ENCODE data around the gene TMEM132D.

TMEM132D gene

DNA sequence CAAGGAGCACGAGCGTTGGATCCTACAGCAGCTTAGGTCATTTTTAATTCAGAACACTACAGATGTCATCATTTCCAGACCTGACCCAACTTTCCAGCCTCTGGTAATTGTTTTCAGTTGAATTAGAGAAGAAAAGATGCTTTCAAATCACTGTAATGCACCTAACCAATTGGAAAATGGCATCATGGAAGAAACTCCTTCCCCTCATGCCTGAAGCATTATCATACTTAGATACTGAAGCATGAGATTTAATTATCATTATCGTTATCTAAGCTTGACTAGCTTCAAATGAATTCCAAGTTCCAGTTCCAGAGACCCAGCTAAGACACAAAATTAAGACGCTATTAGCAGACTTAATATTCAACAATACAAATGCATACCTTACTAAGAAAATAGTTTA lies 299.3 kb downstream of the TMEM132D start:
- H3K36me3 ChIP-seq (ENCODE audit: control insufficient read depth in 2 of 2, insufficient read depth in 1 of 2, low read length in 2 of 2): no peaks in the 10 kb centered on the region
- ChIA-PET POLR2A (no interaction called here), CTCF (no interaction called here)
- H3K4me3 ChIP-seq (ENCODE audit: low read depth, low read length): no peak overlapping the region
- H3K9me3 ChIP-seq (ENCODE audit: control insufficient read depth, insufficient read depth, low read depth, low read length): no peaks in the 10 kb centered on the region
- no peak overlapping the region for H3K27ac ChIP-seq (ENCODE audit: extremely low read depth, low read depth, low read length)
- TF ChIP-seq ZNF654 (tag by site-specific recombination; IDR thresholded peaks at IDR 0.05; ENCODE audit: low read depth) (no peak), ZNF623 (tag by site-specific recombination; IDR thresholded peaks at IDR 0.05) (no peak), ZFP37 (tag by site-specific recombination; IDR thresholded peaks at IDR 0.05) (no peak), ZNF701 (tag by site-specific recombination; IDR thresholded peaks at IDR 0.05) (no peak), ZNF140 (tag by site-specific recombination; IDR thresholded peaks at IDR 0.05) (no peak), ZNF560 (tag by site-specific recombination; IDR thresholded peaks at IDR 0.05; ENCODE audit: borderline replicate concordance) (no peak), ZNF610 (tag by site-specific recombination; IDR thresholded peaks at IDR 0.05; ENCODE audit: borderline replicate concordance) (no peak), GLI2 (tag by site-specific recombination; IDR thresholded peaks at IDR 0.05; ENCODE audit: borderline replicate concordance, low read depth) (no peak), ZNF248 (tag by site-specific recombination; IDR thresholded peaks at IDR 0.05) (no peak), ZNF394 (tag by site-specific recombination; IDR thresholded peaks at IDR 0.05; ENCODE audit: borderline replicate concordance) (no peak)
- TF ChIP-seq, protein P1, sequence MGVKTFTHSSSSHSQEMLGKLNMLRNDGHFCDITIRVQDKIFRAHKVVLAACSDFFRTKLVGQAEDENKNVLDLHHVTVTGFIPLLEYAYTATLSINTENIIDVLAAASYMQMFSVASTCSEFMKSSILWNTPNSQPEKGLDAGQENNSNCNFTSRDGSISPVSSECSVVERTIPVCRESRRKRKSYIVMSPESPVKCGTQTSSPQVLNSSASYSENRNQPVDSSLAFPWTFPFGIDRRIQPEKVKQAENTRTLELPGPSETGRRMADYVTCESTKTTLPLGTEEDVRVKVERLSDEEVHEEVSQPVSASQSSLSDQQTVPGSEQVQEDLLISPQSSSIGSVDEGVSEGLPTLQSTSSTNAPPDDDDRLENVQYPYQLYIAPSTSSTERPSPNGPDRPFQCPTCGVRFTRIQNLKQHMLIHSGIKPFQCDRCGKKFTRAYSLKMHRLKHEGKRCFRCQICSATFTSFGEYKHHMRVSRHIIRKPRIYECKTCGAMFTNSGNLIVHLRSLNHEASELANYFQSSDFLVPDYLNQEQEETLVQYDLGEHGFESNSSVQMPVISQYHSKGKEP (tag by site-specific recombination; IDR thresholded peaks at IDR 0.05): no peak
- TF ChIP-seq, protein P2, sequence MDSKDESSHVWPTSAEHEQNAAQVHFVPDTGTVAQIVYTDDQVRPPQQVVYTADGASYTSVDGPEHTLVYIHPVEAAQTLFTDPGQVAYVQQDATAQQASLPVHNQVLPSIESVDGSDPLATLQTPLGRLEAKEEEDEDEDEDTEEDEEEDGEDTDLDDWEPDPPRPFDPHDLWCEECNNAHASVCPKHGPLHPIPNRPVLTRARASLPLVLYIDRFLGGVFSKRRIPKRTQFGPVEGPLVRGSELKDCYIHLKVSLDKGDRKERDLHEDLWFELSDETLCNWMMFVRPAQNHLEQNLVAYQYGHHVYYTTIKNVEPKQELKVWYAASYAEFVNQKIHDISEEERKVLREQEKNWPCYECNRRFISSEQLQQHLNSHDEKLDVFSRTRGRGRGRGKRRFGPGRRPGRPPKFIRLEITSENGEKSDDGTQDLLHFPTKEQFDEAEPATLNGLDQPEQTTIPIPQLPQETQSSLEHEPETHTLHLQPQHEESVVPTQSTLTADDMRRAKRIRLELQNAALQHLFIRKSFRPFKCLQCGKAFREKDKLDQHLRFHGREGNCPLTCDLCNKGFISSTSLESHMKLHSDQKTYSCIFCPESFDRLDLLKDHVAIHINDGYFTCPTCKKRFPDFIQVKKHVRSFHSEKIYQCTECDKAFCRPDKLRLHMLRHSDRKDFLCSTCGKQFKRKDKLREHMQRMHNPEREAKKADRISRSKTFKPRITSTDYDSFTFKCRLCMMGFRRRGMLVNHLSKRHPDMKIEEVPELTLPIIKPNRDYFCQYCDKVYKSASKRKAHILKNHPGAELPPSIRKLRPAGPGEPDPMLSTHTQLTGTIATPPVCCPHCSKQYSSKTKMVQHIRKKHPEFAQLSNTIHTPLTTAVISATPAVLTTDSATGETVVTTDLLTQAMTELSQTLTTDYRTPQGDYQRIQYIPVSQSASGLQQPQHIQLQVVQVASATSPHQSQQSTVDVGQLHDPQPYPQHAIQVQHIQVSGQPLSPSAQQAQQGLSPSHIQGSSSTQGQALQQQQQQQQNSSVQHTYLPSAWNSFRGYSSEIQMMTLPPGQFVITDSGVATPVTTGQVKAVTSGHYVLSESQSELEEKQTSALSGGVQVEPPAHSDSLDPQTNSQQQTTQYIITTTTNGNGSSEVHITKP (tag by site-specific recombination; IDR thresholded peaks at IDR 0.05): no peak
- no peaks in the 10 kb centered on the region for H3K4me1 ChIP-seq (ENCODE audit: control insufficient read depth, insufficient read depth, low read length)

DNA sequence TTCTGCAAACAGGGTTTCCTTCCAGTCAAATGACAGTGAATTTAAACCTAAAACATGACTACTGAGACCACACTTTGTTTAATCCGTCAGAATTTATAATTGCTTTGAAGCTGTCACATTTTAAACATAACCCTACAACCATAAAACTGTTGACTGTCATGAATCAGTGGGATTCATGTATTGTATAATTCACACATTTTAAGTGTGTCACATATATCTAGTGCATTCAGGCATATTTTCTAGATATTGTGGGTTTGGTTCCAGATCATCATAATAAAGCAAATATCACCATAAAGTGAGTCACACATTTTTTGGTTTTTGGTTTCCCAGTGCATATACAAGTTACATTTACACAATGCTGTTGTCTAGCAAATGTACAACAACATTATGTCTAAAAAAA lies 304.4 kb downstream of the TMEM132D start:
- Histone ChIP-seq H3K4me1 (ENCODE audit: control insufficient read depth, insufficient read depth, low read length) (no peaks in the 10 kb centered on the region), H3K36me3 (ENCODE audit: control insufficient read depth in 2 of 2, insufficient read depth in 1 of 2, low read length in 2 of 2) (no peaks in the 10 kb centered on the region), H3K9me3 (ENCODE audit: control insufficient read depth, insufficient read depth, low read depth, low read length) (no peaks in the 10 kb centered on the region), H3K27ac (ENCODE audit: extremely low read depth, low read depth, low read length) (no peak overlapping the region), H3K4me3 (ENCODE audit: low read depth, low read length) (no peak overlapping the region)
- ChIA-PET POLR2A (no interaction called here), CTCF (no interaction called here)
- TF ChIP-seq ZNF211 (tag by site-specific recombination; IDR thresholded peaks at IDR 0.05; ENCODE audit: low read depth): no peak
- TF ChIP-seq SP2 (tag by site-specific recombination; IDR thresholded peaks at IDR 0.05): no peak
- TF ChIP-seq, protein P3, sequence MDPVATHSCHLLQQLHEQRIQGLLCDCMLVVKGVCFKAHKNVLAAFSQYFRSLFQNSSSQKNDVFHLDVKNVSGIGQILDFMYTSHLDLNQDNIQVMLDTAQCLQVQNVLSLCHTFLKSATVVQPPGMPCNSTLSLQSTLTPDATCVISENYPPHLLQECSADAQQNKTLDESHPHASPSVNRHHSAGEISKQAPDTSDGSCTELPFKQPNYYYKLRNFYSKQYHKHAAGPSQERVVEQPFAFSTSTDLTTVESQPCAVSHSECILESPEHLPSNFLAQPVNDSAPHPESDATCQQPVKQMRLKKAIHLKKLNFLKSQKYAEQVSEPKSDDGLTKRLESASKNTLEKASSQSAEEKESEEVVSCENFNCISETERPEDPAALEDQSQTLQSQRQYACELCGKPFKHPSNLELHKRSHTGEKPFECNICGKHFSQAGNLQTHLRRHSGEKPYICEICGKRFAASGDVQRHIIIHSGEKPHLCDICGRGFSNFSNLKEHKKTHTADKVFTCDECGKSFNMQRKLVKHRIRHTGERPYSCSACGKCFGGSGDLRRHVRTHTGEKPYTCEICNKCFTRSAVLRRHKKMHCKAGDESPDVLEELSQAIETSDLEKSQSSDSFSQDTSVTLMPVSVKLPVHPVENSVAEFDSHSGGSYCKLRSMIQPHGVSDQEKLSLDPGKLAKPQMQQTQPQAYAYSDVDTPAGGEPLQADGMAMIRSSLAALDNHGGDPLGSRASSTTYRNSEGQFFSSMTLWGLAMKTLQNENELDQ (tag by site-specific recombination; IDR thresholded peaks at IDR 0.05; ENCODE audit: low read depth): no peak
- TF ChIP-seq, protein P4, sequence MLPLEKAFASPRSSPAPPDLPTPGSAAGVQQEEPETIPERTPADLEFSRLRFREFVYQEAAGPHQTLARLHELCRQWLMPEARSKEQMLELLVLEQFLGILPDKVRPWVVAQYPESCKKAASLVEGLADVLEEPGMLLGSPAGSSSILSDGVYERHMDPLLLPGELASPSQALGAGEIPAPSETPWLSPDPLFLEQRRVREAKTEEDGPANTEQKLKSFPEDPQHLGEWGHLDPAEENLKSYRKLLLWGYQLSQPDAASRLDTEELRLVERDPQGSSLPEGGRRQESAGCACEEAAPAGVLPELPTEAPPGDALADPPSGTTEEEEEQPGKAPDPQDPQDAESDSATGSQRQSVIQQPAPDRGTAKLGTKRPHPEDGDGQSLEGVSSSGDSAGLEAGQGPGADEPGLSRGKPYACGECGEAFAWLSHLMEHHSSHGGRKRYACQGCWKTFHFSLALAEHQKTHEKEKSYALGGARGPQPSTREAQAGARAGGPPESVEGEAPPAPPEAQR (tag by site-specific recombination; IDR thresholded peaks at IDR 0.05): no peak
- no peak for TF ChIP-seq ZNF501 (tag by site-specific recombination; IDR thresholded peaks at IDR 0.05)
- no peak for TF ChIP-seq KLF16 (tag by site-specific recombination; IDR thresholded peaks at IDR 0.05)
- no peak for TF ChIP-seq ZNF202 (tag by site-specific recombination; IDR thresholded peaks at IDR 0.05; ENCODE audit: borderline replicate concordance)
- TF ChIP-seq HOXC10 (CRISPR knock-in tag; IDR thresholded peaks at IDR 0.05): no peak
- TF ChIP-seq, protein P5, sequence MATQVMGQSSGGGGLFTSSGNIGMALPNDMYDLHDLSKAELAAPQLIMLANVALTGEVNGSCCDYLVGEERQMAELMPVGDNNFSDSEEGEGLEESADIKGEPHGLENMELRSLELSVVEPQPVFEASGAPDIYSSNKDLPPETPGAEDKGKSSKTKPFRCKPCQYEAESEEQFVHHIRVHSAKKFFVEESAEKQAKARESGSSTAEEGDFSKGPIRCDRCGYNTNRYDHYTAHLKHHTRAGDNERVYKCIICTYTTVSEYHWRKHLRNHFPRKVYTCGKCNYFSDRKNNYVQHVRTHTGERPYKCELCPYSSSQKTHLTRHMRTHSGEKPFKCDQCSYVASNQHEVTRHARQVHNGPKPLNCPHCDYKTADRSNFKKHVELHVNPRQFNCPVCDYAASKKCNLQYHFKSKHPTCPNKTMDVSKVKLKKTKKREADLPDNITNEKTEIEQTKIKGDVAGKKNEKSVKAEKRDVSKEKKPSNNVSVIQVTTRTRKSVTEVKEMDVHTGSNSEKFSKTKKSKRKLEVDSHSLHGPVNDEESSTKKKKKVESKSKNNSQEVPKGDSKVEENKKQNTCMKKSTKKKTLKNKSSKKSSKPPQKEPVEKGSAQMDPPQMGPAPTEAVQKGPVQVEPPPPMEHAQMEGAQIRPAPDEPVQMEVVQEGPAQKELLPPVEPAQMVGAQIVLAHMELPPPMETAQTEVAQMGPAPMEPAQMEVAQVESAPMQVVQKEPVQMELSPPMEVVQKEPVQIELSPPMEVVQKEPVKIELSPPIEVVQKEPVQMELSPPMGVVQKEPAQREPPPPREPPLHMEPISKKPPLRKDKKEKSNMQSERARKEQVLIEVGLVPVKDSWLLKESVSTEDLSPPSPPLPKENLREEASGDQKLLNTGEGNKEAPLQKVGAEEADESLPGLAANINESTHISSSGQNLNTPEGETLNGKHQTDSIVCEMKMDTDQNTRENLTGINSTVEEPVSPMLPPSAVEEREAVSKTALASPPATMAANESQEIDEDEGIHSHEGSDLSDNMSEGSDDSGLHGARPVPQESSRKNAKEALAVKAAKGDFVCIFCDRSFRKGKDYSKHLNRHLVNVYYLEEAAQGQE (tag by site-specific recombination; IDR thresholded peaks at IDR 0.05): no peak
- TF ChIP-seq SCRT2 (tag by site-specific recombination; IDR thresholded peaks at IDR 0.05): no peak

Data from HEK293 (cell line).